ENCODE data around the gene ADARB1.

ADARB1 gene

GRCh38 chr21:45175326-45176095, 101.1 kb downstream of the ADARB1 start:
- no peak for DNase-seq
- H3K4me3 ChIP-seq (ENCODE audit: low read depth, low read length): no peak overlapping the region
- H3K36me3 ChIP-seq: no peaks in the 10 kb centered on the region
- H3K9me3 ChIP-seq: no peaks in the 10 kb centered on the region
- no peaks in the 10 kb centered on the region for H3K4me1 ChIP-seq
- TF ChIP-seq CTCF (IDR thresholded peaks at IDR 0.05; ENCODE audit: low read depth, low read length): no peak
- no peaks in the 10 kb centered on the region for H3K27me3 ChIP-seq

- H3K27me3 ChIP-seq: no peaks in the 10 kb centered on the region
- TF ChIP-seq CTCF (IDR thresholded peaks at IDR 0.05; ENCODE audit: low read depth, low read length): no peak
- DNase-seq: no peak
- H3K9me3 ChIP-seq: no peaks in the 10 kb centered on the region
- no peaks in the 10 kb centered on the region for H3K4me1 ChIP-seq
- H3K36me3 ChIP-seq: peaks cover 2% of the 10 kb centered on the region; the same call in 1 of the 2 replicates
- no peak overlapping the region for H3K4me3 ChIP-seq (ENCODE audit: low read depth, low read length)
Observed at GRCh38 chr21:45176141-45176540, 101.8 kb downstream of the ADARB1 start.

- H3K27me3 ChIP-seq: no peaks in the 10 kb centered on the region
- DNase-seq: no peak
- no peak overlapping the region for H3K4me3 ChIP-seq (ENCODE audit: low read depth, low read length)
- TF ChIP-seq CTCF (IDR thresholded peaks at IDR 0.05; ENCODE audit: low read depth, low read length): no peak
- H3K9me3 ChIP-seq: no peaks in the 10 kb centered on the region
- peaks cover 7% of the 10 kb centered on the region; the same call in 1 of the 2 replicates for H3K36me3 ChIP-seq
- no peaks in the 10 kb centered on the region for H3K4me1 ChIP-seq
Observed at GRCh38 chr21:45177039-45177438, 102.7 kb downstream of the ADARB1 start.

- Histone ChIP-seq H3K27me3 (no peaks in the 10 kb centered on the region), H3K4me3 (ENCODE audit: low read depth, low read length) (no peak overlapping the region), H3K36me3 (peaks cover 7% of the 10 kb centered on the region; the same call in 1 of the 2 replicates), H3K4me1 (no peaks in the 10 kb centered on the region), H3K9me3 (no peaks in the 10 kb centered on the region)
- TF ChIP-seq CTCF (IDR thresholded peaks at IDR 0.05; ENCODE audit: low read depth, low read length): no peak
- DNase-seq: no peak
Observed at GRCh38 chr21:45178070-45178608, 103.8 kb downstream of the ADARB1 start.

GRCh38 chr21:45178971-45179370, 104.6 kb downstream of the ADARB1 start:
- no peak overlapping the region for H3K4me3 ChIP-seq (ENCODE audit: low read depth, low read length)
- H3K27me3 ChIP-seq: no peaks in the 10 kb centered on the region

More at GRCh38 chr21:45178971-45179370, 104.6 kb downstream of the ADARB1 start:
- Histone ChIP-seq H3K9me3 (no peaks in the 10 kb centered on the region), H3K4me1 (no peaks in the 10 kb centered on the region), H3K36me3 (peaks cover 7% of the 10 kb centered on the region; the same call in 1 of the 2 replicates)
- no peak for DNase-seq
- no peak for TF ChIP-seq CTCF (IDR thresholded peaks at IDR 0.05; ENCODE audit: low read depth, low read length)

Data from BE2C (cell line).